Epithelial cell of proximal tubule (primary cell): Measurements from ENCODE around the gene BUD23. TPM values are rescaled to one million over a fixed set of nuclear protein-coding genes. Genes with fewer than 3 reads are reported as not detected.
"Not testable (repeated sequence)": the region's sequence is repeated elsewhere in the genome, so short reads cannot be mapped to it uniquely, and the experiment has no call there.

Source experiments
- DNase-seq: peaks from one replicate; pipeline ENCODE4 v3.0.0-alpha.2; 2011; ENCODE audit warnings: low read depth
- H3K4me3 ChIP-seq: 2 replicates; pipeline ENCODE4 v1.5.1; 2011; ENCODE audit warnings: low read depth, mild to moderate bottlenecking, low read length
- CTCF ChIP-seq: conservative IDR thresholded peaks from 2 replicates; pipeline ENCODE4 v1.5.1; 2012; ENCODE audit warnings: low read depth, mild to moderate bottlenecking, low read length
- total RNA-seq: library from RNA; depleted of rRNA; stranded (reverse); fragments of >200 nt; gene quantifications from 2 replicates; pipeline ENCODE4 v1.2.3, GENCODE V29; 2015

The BUD23 gene
- total RNA-seq, 1 donor from 2014 or later, result 65.2 TPM

GRCh38 chr7:73716318-73716890 lies 33.0 kb downstream of the BUD23 start:
- no peak overlapping the region for H3K4me3 ChIP-seq
- no peak for DNase-seq
- TF ChIP-seq CTCF, result no peak

GRCh38 chr7:73717025-73717807 lies 33.8 kb downstream of the BUD23 start:
- DNase-seq, result no peak
- no peak for TF ChIP-seq CTCF
- H3K4me3 ChIP-seq, result peak overlapping the region; percentile 72

- TF ChIP-seq CTCF, result no peak
- peak overlapping the region; percentile 72 for H3K4me3 ChIP-seq
- DNase-seq, result no peak
Observed at GRCh38 chr7:73717991-73718405, 34.6 kb downstream of the BUD23 start.

- peak overlapping the region; percentile 72 for H3K4me3 ChIP-seq
- DNase-seq, result no peak
Observed at GRCh38 chr7:73718438-73718881, 35.1 kb downstream of the BUD23 start.

GRCh38 chr7:73718905-73719805 lies 35.8 kb downstream of the BUD23 start, which contains the start of gene STX1A:
Gene STX1A, minus strand, starts transcription at chr7:73719669. Its CDS starts 38 bp downstream, at chr7:73719631.
- peak within 1 kb of the TSS; percentile 72 for H3K4me3 ChIP-seq
- DNase-seq, result no peak
- no peak for TF ChIP-seq CTCF

More at GRCh38 chr7:73718438-73718881, 35.1 kb downstream of the BUD23 start:
- no peak for TF ChIP-seq CTCF

GRCh38 chr7:73719806-73720169 lies 36.4 kb downstream of the BUD23 start:
- no peak for DNase-seq
- peak overlapping the region; percentile 49 for H3K4me3 ChIP-seq
- TF ChIP-seq CTCF, result no peak

GRCh38 chr7:73720443-73720842 lies 37.0 kb downstream of the BUD23 start:
- not testable (repeated sequence) for H3K4me3 ChIP-seq, DNase-seq
